Activated naive CD4-positive, alpha-beta T cell treated with anti-CD3 and anti-CD28 coated beads, Interleukin-2, amount 10 ng/mL, durations not matched to agents 7 days and 5 days (primary cell): ENCODE data around the gene PLA2R1.
"Not testable (repeated sequence)": the region's sequence is repeated elsewhere in the genome, so short reads cannot be mapped to it uniquely, and the experiment has no call there.

ENCODE experiments used
- CTCF ChIA-PET: fragments of 350-600 bp; sonication (Branson Sonifier 250); formaldehyde crosslinking; loops from one replicate; lab custom pipeline; 2021; ENCODE audit warnings: antibody characterized with exemption; lab: Charles Lee
- DNase-seq: peaks from one replicate; pipeline ENCODE4 v3.0.0-alpha.2; 2020
- H3K27ac Mint-ChIP-seq: one replicate; pipeline ENCODE4 v1.8.0; 2021; ENCODE audit warnings: mild to moderate bottlenecking, moderate library complexity, mixed read lengths
- H3K27me3 Mint-ChIP-seq: one replicate; pipeline ENCODE4 v1.8.0; 2021; ENCODE audit warnings: mild to moderate bottlenecking, mixed read lengths
- H3K36me3 Mint-ChIP-seq: one replicate; pipeline ENCODE4 v1.8.0; 2021; ENCODE audit warnings: mixed read lengths
- H3K4me1 Mint-ChIP-seq: one replicate; pipeline ENCODE4 v1.8.0; 2021; ENCODE audit warnings: mixed read lengths
- H3K4me3 Mint-ChIP-seq: one replicate; pipeline ENCODE4 v1.8.0; 2021; ENCODE audit warnings: mild to moderate bottlenecking, moderate library complexity, mixed read lengths
- H3K9me3 Mint-ChIP-seq: one replicate; pipeline ENCODE4 v1.8.0; 2021; ENCODE audit warnings: mixed read lengths

PLA2R1 gene

GRCh38 chr2:160054984-160055725 is 7.3 kb downstream of the PLA2R1 start:
- H3K4me1 Mint-ChIP-seq = no peaks in the 10 kb centered on the region
- H3K36me3 Mint-ChIP-seq = no peaks in the 10 kb centered on the region
- H3K9me3 Mint-ChIP-seq = no peaks in the 10 kb centered on the region
- H3K27me3 Mint-ChIP-seq = peaks cover 25% of the 10 kb centered on the region
- CTCF ChIA-PET = no interaction called here
- no peak for DNase-seq
- H3K4me3 Mint-ChIP-seq = no peak overlapping the region
- no peak overlapping the region for H3K27ac Mint-ChIP-seq

DNA sequence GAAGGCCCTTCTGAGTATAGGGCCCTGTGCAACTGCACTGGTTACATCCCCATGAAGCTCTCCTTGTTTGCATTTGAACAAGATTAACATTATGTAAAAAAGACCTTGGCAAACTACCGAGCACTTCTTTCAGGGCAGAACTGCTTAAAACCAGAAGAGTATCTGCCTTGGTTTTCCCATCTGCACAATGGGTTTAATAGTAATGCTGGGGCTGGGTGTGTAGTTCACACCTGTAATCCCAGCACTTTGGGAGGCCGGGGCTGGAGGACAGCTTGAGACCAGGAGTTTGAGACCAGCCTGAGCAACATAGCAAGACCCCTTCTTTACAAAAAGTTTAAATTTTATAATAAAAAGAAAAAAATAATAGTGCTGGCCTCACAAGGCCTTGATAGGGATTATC is 8.5 kb downstream of the PLA2R1 start:
- H3K36me3 Mint-ChIP-seq = no peaks in the 10 kb centered on the region
- CTCF ChIA-PET = interaction anchor here (0.5 kb wide), 1 partner anchor 969 kb away, joined by 3 read pairs; no protein-coding TSS in a partner anchor
- no peak for DNase-seq
- peaks cover 18% of the 10 kb centered on the region for H3K27me3 Mint-ChIP-seq
- H3K4me3 Mint-ChIP-seq = no peak overlapping the region
- no peaks in the 10 kb centered on the region for H3K4me1 Mint-ChIP-seq
- H3K9me3 Mint-ChIP-seq = no peaks in the 10 kb centered on the region
- H3K27ac Mint-ChIP-seq = no peak overlapping the region

DNA sequence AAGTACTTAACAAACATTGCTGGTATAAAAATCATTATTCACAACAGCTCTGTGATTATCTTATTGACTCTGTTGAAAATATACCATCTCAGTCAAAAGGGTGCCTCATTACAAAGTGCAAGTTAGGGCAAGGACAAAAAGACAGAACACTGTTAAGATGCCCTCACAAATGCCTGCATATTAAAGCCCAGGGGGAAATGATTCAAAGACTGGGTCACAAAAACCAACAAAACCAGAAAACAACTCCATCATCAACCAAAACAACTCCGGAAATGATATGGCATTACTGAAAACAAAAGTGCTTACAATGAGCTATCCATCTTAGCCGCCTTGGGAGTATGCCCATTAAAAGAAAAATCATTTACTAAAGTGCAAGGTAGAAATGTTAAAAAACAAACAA is 9.9 kb downstream of the PLA2R1 start:
- Mint-ChIP-seq H3K27ac (no peak overlapping the region), H3K4me3 (no peak overlapping the region), H3K27me3 (peaks cover 9% of the 10 kb centered on the region), H3K4me1 (no peaks in the 10 kb centered on the region), H3K9me3 (no peaks in the 10 kb centered on the region), H3K36me3 (no peaks in the 10 kb centered on the region)
- CTCF ChIA-PET = no interaction called here
- no peak for DNase-seq

GRCh38 chr2:160051371-160051800 is 11.0 kb downstream of the PLA2R1 start:
- Mint-ChIP-seq H3K36me3 (no peaks in the 10 kb centered on the region), H3K9me3 (no peaks in the 10 kb centered on the region), H3K4me3 (no peak overlapping the region), H3K27ac (no peak overlapping the region), H3K4me1 (no peaks in the 10 kb centered on the region), H3K27me3 (peaks cover 4% of the 10 kb centered on the region)
- CTCF ChIA-PET = interaction anchor here (1.0 kb wide), 1 partner anchor 11 kb away, joined by 3 read pairs; no protein-coding TSS in a partner anchor
- DNase-seq = no peak

DNA sequence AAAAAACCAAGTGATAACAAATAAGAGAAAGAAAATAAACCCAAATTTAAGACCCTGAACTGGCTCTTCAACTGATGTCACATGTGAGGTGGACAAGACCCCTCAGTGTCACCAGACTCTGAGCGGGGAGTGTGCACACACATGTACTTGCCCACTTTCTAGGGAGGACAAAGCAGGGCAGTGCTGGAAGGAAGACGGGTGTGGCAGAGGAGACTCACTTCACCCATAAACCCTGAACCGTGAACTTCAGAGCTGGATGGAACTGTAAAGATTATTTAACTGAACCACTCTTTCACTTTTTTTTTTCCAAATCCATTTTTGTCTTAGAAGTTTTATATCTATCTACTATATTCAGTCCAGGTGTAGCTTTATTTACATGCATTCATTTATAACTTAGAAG is 12.3 kb downstream of the PLA2R1 start:
- H3K4me3 Mint-ChIP-seq = no peak overlapping the region
- H3K27me3 Mint-ChIP-seq = peaks cover 4% of the 10 kb centered on the region
- no peak for DNase-seq
- H3K27ac Mint-ChIP-seq = no peak overlapping the region
- no peaks in the 10 kb centered on the region for H3K9me3 Mint-ChIP-seq
- CTCF ChIA-PET = no interaction called here
- no peaks in the 10 kb centered on the region for H3K36me3 Mint-ChIP-seq
- no peaks in the 10 kb centered on the region for H3K4me1 Mint-ChIP-seq

DNA sequence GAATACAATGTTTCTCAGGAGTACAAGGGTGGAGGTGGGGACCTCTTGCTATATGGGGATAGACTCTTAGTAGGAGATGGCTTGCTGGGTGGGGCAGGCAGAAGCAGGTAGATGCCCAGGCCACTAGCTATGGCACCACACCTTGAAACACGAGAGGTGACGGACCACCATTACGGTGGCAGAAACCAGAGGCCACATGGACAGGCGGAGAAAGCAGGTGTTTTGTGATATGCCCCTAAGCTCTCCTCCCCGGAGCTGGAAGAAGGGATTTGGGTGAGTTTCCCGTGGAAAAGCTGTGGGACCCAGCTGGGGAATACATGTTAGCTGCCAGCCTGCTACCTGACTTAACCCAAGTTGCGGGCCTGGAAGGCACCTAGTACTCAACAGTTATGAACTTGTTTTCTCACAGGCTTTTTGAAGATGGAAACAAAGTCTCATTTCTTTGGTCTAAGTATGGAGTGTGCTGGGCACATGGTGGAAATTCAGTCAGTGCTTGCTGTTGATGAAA is 16.7 kb downstream of the PLA2R1 start:
- H3K4me1 Mint-ChIP-seq = no peaks in the 10 kb centered on the region
- DNase-seq = no peak
- H3K27me3 Mint-ChIP-seq = peaks cover 9% of the 10 kb centered on the region
- no peaks in the 10 kb centered on the region for H3K36me3 Mint-ChIP-seq
- H3K9me3 Mint-ChIP-seq = no peaks in the 10 kb centered on the region
- no peak overlapping the region for H3K4me3 Mint-ChIP-seq
- CTCF ChIA-PET = no interaction called here
- H3K27ac Mint-ChIP-seq = no peak overlapping the region

GRCh38 chr2:160044728-160045127 is 17.7 kb downstream of the PLA2R1 start:
- Mint-ChIP-seq H3K36me3 (no peaks in the 10 kb centered on the region), H3K27ac (no peak overlapping the region), H3K4me1 (no peaks in the 10 kb centered on the region), H3K27me3 (peaks cover 5% of the 10 kb centered on the region), H3K9me3 (no peaks in the 10 kb centered on the region), H3K4me3 (no peak overlapping the region)
- no peak for DNase-seq
- CTCF ChIA-PET = no interaction called here

- CTCF ChIA-PET = no interaction called here
- no peak for DNase-seq
- Mint-ChIP-seq H3K36me3 (no peaks in the 10 kb centered on the region), H3K4me3 (no peak overlapping the region), H3K27ac (no peak overlapping the region), H3K27me3 (peaks cover 5% of the 10 kb centered on the region), H3K4me1 (no peaks in the 10 kb centered on the region), H3K9me3 (no peaks in the 10 kb centered on the region)
Measured at GRCh38 chr2:160043265-160043664, 19.1 kb downstream of the PLA2R1 start.

GRCh38 chr2:160042054-160042453 is 20.4 kb downstream of the PLA2R1 start:
- no peaks in the 10 kb centered on the region for H3K9me3 Mint-ChIP-seq
- no peak overlapping the region for H3K27ac Mint-ChIP-seq
- H3K4me3 Mint-ChIP-seq = no peak overlapping the region
- H3K27me3 Mint-ChIP-seq = peaks cover 5% of the 10 kb centered on the region
- CTCF ChIA-PET = no interaction called here
- H3K4me1 Mint-ChIP-seq = no peaks in the 10 kb centered on the region
- DNase-seq = no peak
- no peaks in the 10 kb centered on the region for H3K36me3 Mint-ChIP-seq

GRCh38 chr2:160041091-160041490 is 21.3 kb downstream of the PLA2R1 start:
- no peaks in the 10 kb centered on the region for H3K4me1 Mint-ChIP-seq
- CTCF ChIA-PET = interaction anchor here (1.3 kb wide), 1 partner anchor 10 kb away, joined by 3 read pairs; no protein-coding TSS in a partner anchor
- no peak for DNase-seq
- H3K9me3 Mint-ChIP-seq = no peaks in the 10 kb centered on the region
- H3K4me3 Mint-ChIP-seq = no peak overlapping the region
- H3K36me3 Mint-ChIP-seq = no peaks in the 10 kb centered on the region
- no peak overlapping the region for H3K27ac Mint-ChIP-seq
- H3K27me3 Mint-ChIP-seq = peaks cover 5% of the 10 kb centered on the region

- H3K27ac Mint-ChIP-seq = no peak overlapping the region
- peaks cover 5% of the 10 kb centered on the region for H3K27me3 Mint-ChIP-seq
- DNase-seq = no peak
- no peak overlapping the region for H3K4me3 Mint-ChIP-seq
- no peaks in the 10 kb centered on the region for H3K4me1 Mint-ChIP-seq
- CTCF ChIA-PET = no interaction called here
- H3K9me3 Mint-ChIP-seq = no peaks in the 10 kb centered on the region
- H3K36me3 Mint-ChIP-seq = no peaks in the 10 kb centered on the region
Measured at GRCh38 chr2:160039166-160039903, 23.1 kb downstream of the PLA2R1 start.

DNA sequence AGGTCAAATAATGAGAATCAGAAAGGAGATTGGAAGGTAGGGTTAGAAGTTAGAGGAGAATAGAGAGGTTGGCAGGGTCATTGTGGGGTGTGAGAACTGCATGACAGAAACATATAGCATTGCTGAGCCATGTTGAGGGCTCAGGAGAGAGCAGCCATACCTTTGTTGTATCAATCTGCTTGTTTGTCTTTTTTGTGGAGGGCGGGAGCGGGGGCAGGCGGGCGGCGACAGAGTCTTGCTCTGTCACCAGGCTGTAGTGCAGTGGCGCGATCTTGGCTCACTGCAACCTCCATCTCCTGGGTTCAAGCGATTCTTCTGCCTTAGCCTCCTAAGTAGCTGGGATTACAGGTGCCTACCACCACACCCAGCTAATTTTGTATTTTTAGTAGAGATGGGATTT is 23.8 kb downstream of the PLA2R1 start:
- H3K4me1 Mint-ChIP-seq, CTCF ChIA-PET, H3K27ac Mint-ChIP-seq, DNase-seq, H3K9me3 Mint-ChIP-seq, H3K27me3 Mint-ChIP-seq, H3K36me3 Mint-ChIP-seq, H3K4me3 Mint-ChIP-seq: not testable (repeated sequence)

DNA sequence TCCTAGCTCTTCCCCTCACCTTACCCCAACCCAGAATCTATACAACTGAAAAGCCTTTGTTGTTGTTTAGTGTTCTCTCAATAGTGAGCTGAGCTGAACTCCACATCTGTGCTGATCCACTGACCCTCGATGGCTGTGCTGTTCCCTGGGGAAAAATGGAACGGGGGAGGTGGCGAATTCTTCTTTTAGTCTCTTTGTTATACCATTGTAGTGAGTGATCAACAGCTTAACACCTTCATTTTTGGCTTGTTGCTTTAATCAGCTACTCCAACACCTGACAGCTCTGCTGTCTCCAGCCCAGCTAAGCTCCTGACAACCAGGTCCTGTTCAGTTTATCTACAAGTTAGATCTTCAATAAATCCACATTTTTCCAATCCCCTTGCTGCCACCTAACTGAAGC is 25.7 kb downstream of the PLA2R1 start:
- no peak overlapping the region for H3K4me3 Mint-ChIP-seq
- no peaks in the 10 kb centered on the region for H3K9me3 Mint-ChIP-seq
- DNase-seq = no peak
- H3K36me3 Mint-ChIP-seq = no peaks in the 10 kb centered on the region
- H3K27ac Mint-ChIP-seq = no peak overlapping the region
- CTCF ChIA-PET = no interaction called here
- H3K4me1 Mint-ChIP-seq = no peaks in the 10 kb centered on the region
- H3K27me3 Mint-ChIP-seq = no peaks in the 10 kb centered on the region

DNA sequence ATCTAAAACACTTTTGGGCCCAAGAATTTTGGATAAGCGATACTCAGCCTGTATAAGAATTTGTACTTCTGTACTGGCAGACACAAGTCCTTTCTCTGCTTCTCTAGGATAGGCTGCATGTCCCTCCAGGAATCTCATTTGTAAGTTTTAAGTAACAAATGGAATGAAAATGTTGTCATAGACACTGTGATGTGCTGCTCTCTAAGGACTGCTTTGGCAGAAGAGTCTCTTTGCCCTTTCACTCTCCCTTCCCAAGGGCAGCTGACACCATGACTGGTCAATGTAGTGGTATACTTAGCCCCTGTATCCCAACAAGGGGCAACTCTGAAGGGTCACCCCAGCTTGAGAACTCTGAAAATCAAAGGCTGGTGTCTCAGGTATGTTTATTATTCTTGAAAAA is 27.3 kb downstream of the PLA2R1 start:
- Mint-ChIP-seq H3K4me1 (no peaks in the 10 kb centered on the region), H3K4me3 (no peak overlapping the region), H3K36me3 (no peaks in the 10 kb centered on the region), H3K27me3 (no peaks in the 10 kb centered on the region), H3K27ac (no peak overlapping the region), H3K9me3 (no peaks in the 10 kb centered on the region)
- no peak for DNase-seq
- CTCF ChIA-PET = no interaction called here

DNA sequence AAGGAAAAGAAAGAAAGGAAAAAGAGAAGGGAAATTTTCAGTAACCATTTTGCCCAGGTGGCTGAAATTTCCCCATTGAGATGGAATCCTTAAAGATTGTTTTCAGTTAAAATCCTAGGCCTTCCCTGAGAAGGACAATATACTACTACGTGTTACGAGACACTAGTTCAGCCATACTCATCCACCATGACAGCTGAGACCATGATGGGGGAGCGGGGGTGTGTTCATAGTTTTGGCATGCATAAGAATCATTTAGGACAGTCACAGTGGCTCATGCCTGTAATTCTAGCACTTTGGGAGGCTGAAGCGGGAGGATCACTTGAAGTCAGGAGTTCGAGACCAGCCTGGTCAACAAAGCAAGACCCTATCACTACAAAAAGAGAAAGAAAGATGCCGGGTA is 28.0 kb downstream of the PLA2R1 start:
- no peak overlapping the region for H3K27ac Mint-ChIP-seq
- no peaks in the 10 kb centered on the region for H3K4me1 Mint-ChIP-seq
- H3K36me3 Mint-ChIP-seq = no peaks in the 10 kb centered on the region
- CTCF ChIA-PET = no interaction called here
- H3K9me3 Mint-ChIP-seq = no peaks in the 10 kb centered on the region
- H3K4me3 Mint-ChIP-seq = no peak overlapping the region
- no peak for DNase-seq
- H3K27me3 Mint-ChIP-seq = peaks cover under 1% of the 10 kb centered on the region
